BJ (cell line): ENCODE measurements around the gene OCEL1. TPM values are rescaled to one million over a fixed set of nuclear protein-coding genes. Genes with fewer than 3 reads are reported as not detected.
"Not testable (repeated sequence)": the region's sequence is repeated elsewhere in the genome, so short reads cannot be mapped to it uniquely, and the experiment has no call there.

Source experiments
- CTCF ChIA-PET: fragments of 350-600 bp; formaldehyde crosslinking; extraction: SDS; loops from one replicate; lab custom pipeline; 2021; ENCODE audit warnings: antibody characterized with exemption, inconsistent platforms; lab: Yijun Ruan, JAX
- POLR2A ChIA-PET: fragments of 300-600 bp; sonication (Branson Sonifier 250); formaldehyde crosslinking; extraction: SDS; loops from one replicate; lab custom pipeline; 2021; ENCODE audit warnings: antibody characterized with exemption; lab: Charles Lee
- DNase-seq: peaks from one replicate; pipeline ENCODE4 v3.0.0-alpha.2; 2011; ENCODE audit warnings: low read depth
- H3K27me3 ChIP-seq: 2 replicates; pipeline ENCODE4 v1.6.0; 2011; ENCODE audit warnings: low read length; ENCODE audit not compliant: control insufficient read depth, insufficient read depth
- H3K36me3 ChIP-seq: 2 replicates; pipeline ENCODE4 v1.5.1; 2011; ENCODE audit warnings: low read length; ENCODE audit not compliant: control insufficient read depth, insufficient read depth
- H3K4me3 ChIP-seq: 2 replicates; pipeline ENCODE4 v1.5.1; 2011; ENCODE audit warnings: low read depth, mild to moderate bottlenecking, control low read depth, low read length
- polyA plus RNA-seq: library from polyadenylated mRNA; depleted of rRNA; stranded (reverse); fragments of >200 nt; gene quantifications from 2 replicates; pipeline ENCODE4 v1.2.3, GENCODE V29; 2011
- TF ChIP-seq, protein P1 (sequence below): IDR thresholded peaks from 2 replicates; pipeline ENCODE4 v1.5.1; 2011; ENCODE audit warnings: low read depth, mild to moderate bottlenecking, control low read depth, inconsistent platforms, low read length, moderate library complexity; ENCODE audit not compliant: insufficient read depth

OCEL1 gene
- polyA plus RNA-seq, 1 experiment = 10.0 TPM

DNA sequence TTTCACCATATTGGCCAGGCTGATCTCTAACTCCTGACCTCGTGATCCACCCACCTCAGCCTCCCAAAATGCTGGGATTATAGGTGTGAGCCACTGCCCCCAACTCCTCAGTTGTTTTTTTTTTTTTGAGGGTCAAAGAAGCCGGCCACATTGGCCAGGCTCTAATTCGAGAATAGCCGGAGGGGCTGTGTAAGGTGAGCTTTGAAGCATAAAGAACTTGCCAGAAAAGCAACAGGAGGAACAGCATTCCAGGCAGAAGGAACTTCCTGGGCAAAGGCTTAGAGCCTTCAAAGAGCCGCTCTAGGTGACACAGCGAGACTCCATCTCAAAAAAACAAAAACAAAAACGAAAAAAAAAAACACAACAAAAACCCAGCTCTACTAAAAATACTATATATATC lies 40.0 kb downstream of the OCEL1 start:
- peaks cover 4% of the 10 kb centered on the region; the same call in 1 of the 2 replicates for H3K36me3 ChIP-seq
- no peaks in the 10 kb centered on the region for H3K27me3 ChIP-seq
- ChIA-PET CTCF (interaction anchor here (0.6 to 1.8 kb wide), 3 partner anchors 17 to 39 kb away, joined by 3 to 4 read pairs (median 3); partner anchors contain the start of gene MRPL34), POLR2A (no interaction called here)
- no peak for DNase-seq
- H3K4me3 ChIP-seq = no peak overlapping the region
- TF ChIP-seq, protein P1, sequence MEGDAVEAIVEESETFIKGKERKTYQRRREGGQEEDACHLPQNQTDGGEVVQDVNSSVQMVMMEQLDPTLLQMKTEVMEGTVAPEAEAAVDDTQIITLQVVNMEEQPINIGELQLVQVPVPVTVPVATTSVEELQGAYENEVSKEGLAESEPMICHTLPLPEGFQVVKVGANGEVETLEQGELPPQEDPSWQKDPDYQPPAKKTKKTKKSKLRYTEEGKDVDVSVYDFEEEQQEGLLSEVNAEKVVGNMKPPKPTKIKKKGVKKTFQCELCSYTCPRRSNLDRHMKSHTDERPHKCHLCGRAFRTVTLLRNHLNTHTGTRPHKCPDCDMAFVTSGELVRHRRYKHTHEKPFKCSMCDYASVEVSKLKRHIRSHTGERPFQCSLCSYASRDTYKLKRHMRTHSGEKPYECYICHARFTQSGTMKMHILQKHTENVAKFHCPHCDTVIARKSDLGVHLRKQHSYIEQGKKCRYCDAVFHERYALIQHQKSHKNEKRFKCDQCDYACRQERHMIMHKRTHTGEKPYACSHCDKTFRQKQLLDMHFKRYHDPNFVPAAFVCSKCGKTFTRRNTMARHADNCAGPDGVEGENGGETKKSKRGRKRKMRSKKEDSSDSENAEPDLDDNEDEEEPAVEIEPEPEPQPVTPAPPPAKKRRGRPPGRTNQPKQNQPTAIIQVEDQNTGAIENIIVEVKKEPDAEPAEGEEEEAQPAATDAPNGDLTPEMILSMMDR = no peak

DNA sequence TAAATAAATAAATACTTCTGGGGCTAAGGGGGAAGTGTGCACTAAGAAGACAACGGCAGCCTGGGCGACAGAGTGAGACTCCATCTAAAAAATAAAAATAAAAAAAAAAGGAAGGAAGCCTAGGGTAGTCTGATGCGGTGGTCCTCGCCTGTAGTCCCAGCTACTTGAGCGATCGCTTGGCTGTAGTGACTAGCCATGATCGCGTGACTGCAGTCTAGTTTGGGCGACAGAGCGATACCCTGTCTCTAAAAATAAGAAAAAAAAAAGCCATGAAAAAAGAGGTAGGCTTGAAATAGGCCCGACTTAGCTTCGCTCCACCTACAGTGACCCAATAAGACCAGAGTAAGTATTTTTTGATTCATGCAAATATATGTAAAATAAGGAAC lies 40.6 kb downstream of the OCEL1 start:
- Histone ChIP-seq H3K4me3 (no peak overlapping the region), H3K27me3 (no peaks in the 10 kb centered on the region), H3K36me3 (peaks cover 8% of the 10 kb centered on the region)
- ChIA-PET POLR2A (interaction anchor here (0.6 to 0.7 kb wide), 3 partner anchors 42 to 209 kb away, joined by 3 to 4 read pairs (median 3); partner anchors contain the start of genes DDA1 and USE1), CTCF (interaction anchor here (0.6 to 2.2 kb wide), 5 partner anchors 16 to 79 kb away, joined by 3 to 5 read pairs (median 3); partner anchors contain the start of gene MRPL34)
- DNase-seq = no peak
- TF ChIP-seq, protein P1 = no peak

DNA sequence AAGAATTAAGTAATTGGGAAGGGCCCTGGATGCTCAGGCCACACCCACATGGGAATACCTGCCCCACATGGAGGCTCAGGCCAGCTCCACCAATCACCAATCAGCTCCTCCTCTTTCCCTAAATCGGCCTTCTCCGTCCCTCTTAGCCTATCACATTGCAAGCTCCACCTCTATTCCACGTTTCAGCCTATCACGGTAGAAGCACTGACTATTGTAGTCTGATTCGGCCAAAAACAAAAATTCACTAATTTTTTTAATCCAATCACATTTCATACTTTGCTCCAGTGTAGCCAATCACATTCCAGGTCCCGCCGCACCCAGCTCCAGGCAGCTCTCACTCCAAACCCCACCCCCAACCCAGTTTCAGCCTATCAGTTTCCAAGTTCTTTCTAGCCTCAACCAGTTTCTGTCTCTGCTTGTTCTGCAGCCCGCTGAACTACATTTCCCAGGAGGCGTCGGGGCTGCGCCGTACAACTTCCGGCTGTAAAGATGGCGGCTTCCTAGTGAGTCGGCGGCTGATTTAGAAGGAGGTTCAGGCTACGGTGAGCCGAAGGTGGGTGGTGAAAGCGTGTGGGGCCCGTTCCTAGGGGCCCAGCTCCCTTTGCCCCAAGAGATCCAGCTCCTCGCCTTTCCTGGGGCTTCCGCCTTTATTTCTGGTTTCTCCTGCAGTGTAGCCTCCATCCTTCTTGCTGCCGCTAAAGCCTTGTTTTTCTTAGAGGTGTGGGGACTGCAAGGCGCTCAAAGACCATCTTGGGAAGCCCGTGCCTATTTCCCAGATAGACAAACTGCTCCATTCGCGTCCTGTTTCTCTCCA lies 41.2 kb downstream of the OCEL1 start, which contains the start of gene BABAM1:
Gene BABAM1 (plus strand): TSS at position 469 of the 814 bp plus-strand sequence. CDS start 1,364 bp downstream, outside the sequence.
- peaks cover 9% of the 10 kb centered on the region for H3K36me3 ChIP-seq
- H3K27me3 ChIP-seq = no peaks in the 10 kb centered on the region
- POLR2A ChIA-PET = interaction anchor here (0.6 to 0.7 kb wide), 3 partner anchors 42 to 210 kb away, joined by 3 to 4 read pairs (median 3); partner anchors contain the start of genes DDA1 and USE1
- CTCF ChIA-PET = interaction anchor here (0.6 to 2.2 kb wide), 5 partner anchors 15 to 80 kb away, joined by 3 to 5 read pairs (median 3); partner anchors contain the start of gene MRPL34
- H3K4me3 ChIP-seq = peak within 1 kb of the TSS; percentile 80
- DNase-seq = peak; percentile 99
- TF ChIP-seq, protein P1 = no peak

DNA sequence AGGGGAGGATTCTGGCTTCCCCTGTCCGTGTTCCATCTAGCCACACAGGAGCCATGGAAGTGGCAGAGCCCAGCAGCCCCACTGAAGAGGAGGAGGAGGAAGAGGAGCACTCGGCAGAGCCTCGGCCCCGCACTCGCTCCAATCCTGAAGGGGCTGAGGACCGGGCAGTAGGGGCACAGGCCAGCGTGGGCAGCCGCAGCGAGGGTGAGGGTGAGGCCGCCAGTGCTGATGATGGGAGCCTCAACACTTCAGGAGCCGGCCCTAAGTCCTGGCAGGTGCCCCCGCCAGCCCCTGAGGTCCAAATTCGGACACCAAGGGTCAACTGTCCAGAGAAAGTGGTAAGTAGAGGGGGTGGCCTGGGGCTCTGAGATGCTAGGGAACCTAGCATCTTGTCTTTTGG lies 42.7 kb downstream of the OCEL1 start:
- TF ChIP-seq, protein P1 = no peak
- ChIA-PET CTCF (interaction anchor here (2.2 kb wide), 1 partner anchor 14 kb away, joined by 5 read pairs; no protein-coding TSS in a partner anchor), POLR2A (no interaction called here)
- Histone ChIP-seq H3K36me3 (peaks cover 12% of the 10 kb centered on the region), H3K4me3 (no peak overlapping the region), H3K27me3 (no peaks in the 10 kb centered on the region)
- no peak for DNase-seq

DNA sequence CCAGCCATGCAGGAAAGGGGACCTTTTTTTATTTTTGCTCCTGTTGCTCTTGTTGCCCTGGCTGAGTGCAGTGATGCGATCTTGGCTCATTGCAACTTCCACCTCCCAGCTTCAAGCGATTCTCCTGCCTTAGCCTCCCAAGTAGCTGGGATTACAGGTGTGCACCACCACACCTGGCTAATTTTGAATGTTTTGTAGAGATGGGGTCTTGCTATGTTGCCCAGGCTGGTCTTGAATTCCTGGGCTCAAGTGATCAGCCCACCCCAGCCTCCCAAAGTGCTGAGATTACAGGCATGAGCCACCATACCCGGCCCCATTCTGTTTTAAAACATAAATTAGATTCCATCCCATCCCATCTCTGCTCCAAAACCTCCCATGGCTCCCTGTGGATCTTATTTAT lies 48.9 kb downstream of the OCEL1 start:
- CTCF ChIA-PET = interaction anchor here (1.8 kb wide), 1 partner anchor 9 kb away, joined by 8 read pairs; no protein-coding TSS in a partner anchor
- H3K27me3 ChIP-seq, DNase-seq, H3K4me3 ChIP-seq, POLR2A ChIA-PET: not testable (repeated sequence)
- peaks cover 23% of the 10 kb centered on the region for H3K36me3 ChIP-seq
